H54 (cell line): ENCODE results near the gene NKD1.

Experiments used
- DNase-seq: peaks from one replicate; pipeline ENCODE4 v3.0.0; 2011; ENCODE audit warnings: low spot score, mixed read lengths; ENCODE audit not compliant: insufficient read length
- FAIRE-seq: peaks from 3 replicates; lab custom pipeline; 2011; peaks lifted over from hg19 to GRCh38; lab: Jason Lieb, UNC
- POLR2A ChIP-seq: IDR thresholded peaks from 2 replicates; pipeline ENCODE4 v1.6.1; 2011; ENCODE audit warnings: low read depth, mild to moderate bottlenecking, low read length

Gene NKD1

DNA sequence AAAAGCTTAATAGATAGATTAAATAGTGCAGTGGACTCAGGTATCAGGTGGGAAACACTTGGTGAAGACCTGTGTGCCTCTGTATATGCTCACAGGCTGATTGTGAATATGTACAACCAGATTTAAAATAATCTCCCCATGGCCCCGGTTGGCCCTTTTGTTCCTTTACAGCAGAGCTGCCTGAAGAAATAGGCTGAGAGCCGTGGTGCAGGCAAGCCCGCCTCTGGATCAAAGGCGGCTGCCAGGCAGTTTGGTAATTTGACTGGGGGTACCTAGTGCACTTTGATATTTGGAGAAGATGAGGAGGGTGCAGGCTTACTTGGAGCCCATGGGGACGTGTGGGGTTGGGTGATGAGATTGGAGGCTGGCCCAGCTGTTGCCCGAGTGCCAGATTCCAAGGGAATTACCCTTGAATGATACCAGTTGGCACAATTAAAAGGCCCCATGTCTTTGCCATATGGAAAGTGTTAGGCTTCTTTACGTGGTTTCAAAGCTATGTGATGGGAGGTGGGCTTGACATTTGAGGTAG lies 5.0 kb downstream of the NKD1 start:
- no peak for FAIRE-seq
- no peak for DNase-seq
- TF ChIP-seq POLR2A: no peak

GRCh38 chr16:50553731-50554360 lies 5.7 kb downstream of the NKD1 start:
- no peak for DNase-seq
- TF ChIP-seq POLR2A: no peak
- FAIRE-seq: no peak

DNA sequence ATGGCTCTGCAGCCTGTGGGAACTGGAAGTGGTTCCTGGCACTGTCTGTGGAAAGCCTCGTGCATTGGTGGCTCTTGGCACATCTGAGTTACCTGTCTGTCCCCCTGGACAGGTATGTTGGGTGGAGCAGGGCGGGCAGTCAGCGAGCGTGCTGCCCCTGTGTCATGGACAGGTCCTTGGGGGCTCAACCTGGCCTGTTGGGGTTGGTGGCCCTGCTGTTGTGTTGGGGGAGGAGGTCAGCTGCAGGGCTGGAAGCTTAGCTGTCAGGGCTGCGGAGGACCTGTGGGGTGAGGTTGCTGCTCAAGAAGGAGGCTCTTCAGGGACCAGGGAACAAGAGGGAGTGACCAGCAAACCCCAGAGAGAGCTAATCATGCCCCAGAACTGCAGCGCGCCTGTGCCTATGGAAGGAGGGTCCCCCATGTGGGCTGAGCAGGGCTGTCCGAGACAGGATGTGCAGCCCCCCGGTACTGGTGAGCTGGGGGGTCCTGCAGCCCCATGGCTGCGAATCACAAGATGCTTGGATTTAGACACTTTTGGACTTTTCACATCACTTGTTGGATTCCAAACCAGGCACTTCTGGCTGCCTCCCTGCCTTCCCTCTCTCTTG lies 7.2 kb downstream of the NKD1 start:
- DNase-seq (no peak), FAIRE-seq (no peak)
- TF ChIP-seq POLR2A: no peak

GRCh38 chr16:50555952-50556673 lies 7.9 kb downstream of the NKD1 start:
- no peak for DNase-seq
- FAIRE-seq: no peak
- TF ChIP-seq POLR2A: no peak

DNA sequence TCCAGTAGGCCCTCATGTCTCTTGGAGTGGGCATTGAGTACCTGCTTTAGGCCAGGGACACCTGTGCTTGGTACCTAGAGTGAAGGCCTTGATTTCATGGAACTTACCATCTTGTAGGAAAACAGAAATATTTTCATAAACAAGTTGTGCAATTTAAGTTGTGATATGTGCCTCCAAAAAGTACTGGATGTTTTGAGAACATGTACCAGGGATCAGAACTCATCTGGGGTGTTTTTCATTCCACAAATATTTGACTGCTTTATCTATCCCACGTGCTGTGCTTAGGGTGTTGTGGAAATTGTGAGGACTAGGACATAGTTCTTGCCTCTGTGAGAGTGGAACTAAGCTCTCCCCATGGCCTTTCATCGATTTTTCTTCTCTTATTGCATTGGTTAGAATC lies 8.8 kb downstream of the NKD1 start:
- no peak for DNase-seq
- FAIRE-seq: no peak
- no peak for TF ChIP-seq POLR2A

DNA sequence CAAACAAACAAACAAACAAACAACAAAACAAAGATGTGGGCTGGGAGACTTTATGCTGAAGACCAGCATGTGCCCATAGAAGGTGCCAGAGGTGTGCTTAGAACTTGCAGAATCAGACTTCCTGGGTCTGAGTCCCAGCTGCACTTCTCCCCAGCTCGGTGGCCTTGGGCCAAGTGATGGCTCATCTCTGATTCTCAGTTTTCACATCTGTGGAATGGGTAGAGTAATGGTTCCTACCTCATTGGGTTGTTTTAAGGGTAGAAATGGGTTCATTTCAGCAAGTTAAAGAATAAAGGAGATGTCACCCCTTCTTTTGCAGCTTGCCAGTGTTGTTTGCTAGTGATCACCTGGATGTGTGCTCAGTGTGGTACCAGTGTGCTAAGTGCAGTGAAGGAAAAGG lies 10.7 kb downstream of the NKD1 start:
- FAIRE-seq (no peak), DNase-seq (no peak)
- TF ChIP-seq POLR2A: no peak

GRCh38 chr16:50559342-50559741 lies 11.1 kb downstream of the NKD1 start:
- no peak for FAIRE-seq
- no peak for DNase-seq
- TF ChIP-seq POLR2A: no peak

GRCh38 chr16:50559804-50560514 lies 11.8 kb downstream of the NKD1 start:
- no peak for FAIRE-seq
- no peak for DNase-seq
- TF ChIP-seq POLR2A: no peak

GRCh38 chr16:50560903-50561863 lies 13.0 kb downstream of the NKD1 start:
- DNase-seq: no peak
- TF ChIP-seq POLR2A: no peak
- FAIRE-seq: no peak

- FAIRE-seq (no peak), DNase-seq (no peak)
- no peak for TF ChIP-seq POLR2A
Observed at GRCh38 chr16:50562657-50563056, 14.5 kb downstream of the NKD1 start.

- FAIRE-seq: no peak
- no peak for TF ChIP-seq POLR2A
- DNase-seq: no peak
Observed at GRCh38 chr16:50563989-50564388, 15.8 kb downstream of the NKD1 start.

GRCh38 chr16:50565428-50565827 lies 17.2 kb downstream of the NKD1 start:
- DNase-seq (no peak), FAIRE-seq (no peak)
- TF ChIP-seq POLR2A: no peak
